SK-N-SH (cell line): ENCODE measurements around the gene CHST15.

Experiments
- CTCF ChIP-seq: fragments of 200-600 bp; sonication (generic); IDR thresholded peaks from 2 replicates; pipeline ENCODE4 v1.6.1; 2017; ENCODE audit warnings: antibody characterized with exemption, mild to moderate bottlenecking, moderate library complexity
- POLR2AphosphoS5 ChIP-seq: IDR thresholded peaks from 2 replicates; pipeline ENCODE4 v1.6.1; 2012; ENCODE audit warnings: low read depth, low read length
- REST ChIP-seq: IDR thresholded peaks from 2 replicates; pipeline ENCODE4 v1.6.1; 2012; ENCODE audit warnings: mild to moderate bottlenecking, low read depth, low read length, moderate library complexity
- SMC3 ChIP-seq: IDR thresholded peaks from 2 replicates; pipeline ENCODE4 v1.6.1; 2012; ENCODE audit warnings: low read depth, low read length, improper control_type of control experiment
- TEAD4 ChIP-seq: IDR thresholded peaks from 2 replicates; pipeline ENCODE4 v1.4.0; 2012; ENCODE audit warnings: mild to moderate bottlenecking, borderline replicate concordance; ENCODE audit not compliant: insufficient read depth
- YY1 ChIP-seq: IDR thresholded peaks from 2 replicates; pipeline ENCODE4 v1.4.0; 2012; ENCODE audit warnings: low read depth, mild to moderate bottlenecking

DNA sequence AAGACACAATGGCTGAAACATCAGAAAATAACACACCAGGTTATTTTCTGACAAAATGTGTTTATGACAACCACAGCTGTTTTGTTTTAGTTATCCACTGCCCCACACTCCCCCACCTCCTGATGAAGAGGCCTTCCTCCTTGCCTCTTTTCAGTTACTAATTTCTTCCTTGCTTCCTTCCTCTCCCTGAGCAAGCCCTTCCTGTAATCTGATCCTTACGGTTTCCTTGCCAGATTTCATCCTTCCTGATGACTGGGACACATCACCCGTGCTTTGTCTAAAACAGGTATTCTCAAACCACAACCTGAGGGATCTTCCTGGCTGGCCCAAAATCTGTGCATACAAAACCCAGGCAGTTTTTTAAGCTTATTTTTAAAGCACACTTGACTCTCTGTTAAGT is 39.4 kb downstream of the CHST15 start:
- TF ChIP-seq REST (no peak), CTCF (no peak), SMC3 (no peak), POLR2AphosphoS5 (no peak), YY1 (no peak), TEAD4 (no peak)
